T-helper 17 cell (primary cell): Measurements from ENCODE around the gene USP7. TPM values are rescaled to one million over a fixed set of nuclear protein-coding genes. Genes with fewer than 3 reads are reported as not detected.

Experiments used
- ATAC-seq: fragments of 150-1000 bp; cut with Tn5 transposase; 2 replicates; pipeline ENCODE4 v1.10.0; 2021; ENCODE audit warnings: mild to moderate bottlenecking, moderate library complexity
- DNase-seq, 3 donors: peaks; one replicate each; pipeline versions ENCODE4 v3.0.0 to v3.0.0-alpha.2; 2020 to 2021
- H3K9me3 ChIP-seq: one replicate; pipeline ENCODE4 v1.7.0; 2013; ENCODE audit warnings: low read length, mild to moderate bottlenecking; ENCODE audit not compliant: control insufficient read depth, poor library complexity, severe bottlenecking
- H3K27ac Mint-ChIP-seq: one replicate; pipeline ENCODE4 v1.8.0; 2022; ENCODE audit warnings: mild to moderate bottlenecking, moderate library complexity, mixed read lengths
- H3K27me3 Mint-ChIP-seq: one replicate; pipeline ENCODE4 v1.8.0; 2022; ENCODE audit warnings: mixed read lengths
- H3K36me3 Mint-ChIP-seq: one replicate; pipeline ENCODE4 v1.8.0; 2022; ENCODE audit warnings: low read depth, mixed read lengths
- H3K4me1 Mint-ChIP-seq: one replicate; pipeline ENCODE4 v1.8.0; 2022; ENCODE audit warnings: mild to moderate bottlenecking, mixed read lengths
- H3K4me3 Mint-ChIP-seq: one replicate; pipeline ENCODE4 v1.8.0; 2022; ENCODE audit warnings: mild to moderate bottlenecking, moderate library complexity, mixed read lengths
- total RNA-seq, 4 donors: library from RNA in 2 of 4; stranded (reverse) in 2 of 4; gene quantifications; one replicate each; pipeline ENCODE4 v1.2.3 and lab custom pipeline; 2022 to 2026

Gene USP7
- total RNA-seq, 2 donors from 2014 or later = 259 to 282 TPM

GRCh38 chr16:8866884-8867215 lies 96.9 kb downstream of the USP7 start:
- DNase-seq = no peak
- Mint-ChIP-seq H3K36me3 (peaks cover 4% of the 10 kb centered on the region), H3K4me3 (peak overlapping the region; percentile 97), H3K4me1 (peaks cover 30% of the 10 kb centered on the region), H3K27ac (peak overlapping the region; percentile 88), H3K27me3 (no peaks in the 10 kb centered on the region)
- no peaks in the 10 kb centered on the region for H3K9me3 ChIP-seq
- ATAC-seq = no peak

- no peak for ATAC-seq
- Mint-ChIP-seq H3K4me1 (peaks cover 30% of the 10 kb centered on the region), H3K27ac (peak overlapping the region; percentile 21), H3K36me3 (peaks cover 4% of the 10 kb centered on the region), H3K27me3 (no peaks in the 10 kb centered on the region), H3K4me3 (peak overlapping the region; percentile 76)
- H3K9me3 ChIP-seq = no peaks in the 10 kb centered on the region
- DNase-seq = no peak
Measured at GRCh38 chr16:8866118-8866883, 97.4 kb downstream of the USP7 start.

GRCh38 chr16:8865145-8865882 lies 98.4 kb downstream of the USP7 start:
- DNase-seq (no peak), ATAC-seq (no peak)
- Mint-ChIP-seq H3K4me1 (peaks cover 24% of the 10 kb centered on the region), H3K4me3 (peak overlapping the region; percentile 12), H3K27ac (peak overlapping the region; percentile 21), H3K36me3 (peaks cover 4% of the 10 kb centered on the region), H3K27me3 (no peaks in the 10 kb centered on the region)
- H3K9me3 ChIP-seq = no peaks in the 10 kb centered on the region

- Mint-ChIP-seq H3K4me1 (peaks cover 24% of the 10 kb centered on the region), H3K36me3 (peaks cover 4% of the 10 kb centered on the region), H3K4me3 (no peak overlapping the region), H3K27ac (peak overlapping the region; percentile 54), H3K27me3 (no peaks in the 10 kb centered on the region)
- no peak for DNase-seq
- no peaks in the 10 kb centered on the region for H3K9me3 ChIP-seq
- ATAC-seq = no peak
Measured at GRCh38 chr16:8864480-8865110, 99.1 kb downstream of the USP7 start.

GRCh38 chr16:8863594-8864424 lies 99.9 kb downstream of the USP7 start:
- no peak for DNase-seq
- H3K9me3 ChIP-seq = no peaks in the 10 kb centered on the region
- Mint-ChIP-seq H3K27me3 (no peaks in the 10 kb centered on the region), H3K4me1 (peaks cover 20% of the 10 kb centered on the region), H3K36me3 (peaks cover 4% of the 10 kb centered on the region), H3K4me3 (no peak overlapping the region), H3K27ac (peak overlapping the region; percentile 54)
- no peak for ATAC-seq

- peaks cover 19% of the 10 kb centered on the region for H3K4me1 Mint-ChIP-seq
- DNase-seq (no peak), ATAC-seq (no peak)
- H3K36me3 Mint-ChIP-seq = peaks cover under 1% of the 10 kb centered on the region
- H3K27ac Mint-ChIP-seq = no peak overlapping the region
- H3K4me3 Mint-ChIP-seq = no peak overlapping the region
- H3K27me3 Mint-ChIP-seq = no peaks in the 10 kb centered on the region
- no peaks in the 10 kb centered on the region for H3K9me3 ChIP-seq
Measured at GRCh38 chr16:8862309-8863130, 101.2 kb downstream of the USP7 start.

GRCh38 chr16:8861563-8862308 lies 102.0 kb downstream of the USP7 start:
- no peak for DNase-seq
- no peak for ATAC-seq
- no peaks in the 10 kb centered on the region for H3K27me3 Mint-ChIP-seq
- H3K9me3 ChIP-seq = no peaks in the 10 kb centered on the region
- H3K4me3 Mint-ChIP-seq = no peak overlapping the region
- H3K36me3 Mint-ChIP-seq = no peaks in the 10 kb centered on the region
- H3K4me1 Mint-ChIP-seq = peaks cover 18% of the 10 kb centered on the region
- H3K27ac Mint-ChIP-seq = peak overlapping the region; percentile 24

GRCh38 chr16:8859913-8860881 lies 103.5 kb downstream of the USP7 start:
- Mint-ChIP-seq H3K27me3 (no peaks in the 10 kb centered on the region), H3K27ac (peak overlapping the region; percentile 34), H3K4me1 (peaks cover 21% of the 10 kb centered on the region), H3K36me3 (peaks cover 2% of the 10 kb centered on the region), H3K4me3 (no peak overlapping the region)
- ATAC-seq = no peak
- DNase-seq = no peak
- no peaks in the 10 kb centered on the region for H3K9me3 ChIP-seq

GRCh38 chr16:8858994-8859912 lies 104.5 kb downstream of the USP7 start:
- H3K9me3 ChIP-seq = no peaks in the 10 kb centered on the region
- ATAC-seq = no peak
- Mint-ChIP-seq H3K4me1 (peaks cover 21% of the 10 kb centered on the region), H3K27ac (no peak overlapping the region), H3K27me3 (no peaks in the 10 kb centered on the region), H3K36me3 (peaks cover 5% of the 10 kb centered on the region), H3K4me3 (no peak overlapping the region)
- DNase-seq = no peak

- Mint-ChIP-seq H3K4me3 (no peak overlapping the region), H3K4me1 (peaks cover 22% of the 10 kb centered on the region), H3K27me3 (no peaks in the 10 kb centered on the region), H3K27ac (peak overlapping the region; percentile 67), H3K36me3 (peaks cover 5% of the 10 kb centered on the region)
- H3K9me3 ChIP-seq = no peaks in the 10 kb centered on the region
- ATAC-seq = no peak
- DNase-seq = no peak
Measured at GRCh38 chr16:8855972-8856371, 107.7 kb downstream of the USP7 start.
